GM19438 (cell line): ENCODE results near the gene ELMOD1.

ENCODE experiments used
- ATAC-seq: cut with Tn5 transposase; IDR thresholded peaks from one replicate; pipeline ENCODE4 v1.9.1; 2021; ENCODE audit warnings: low read depth; ENCODE audit not compliant: unreplicated experiment

ELMOD1 gene

DNA sequence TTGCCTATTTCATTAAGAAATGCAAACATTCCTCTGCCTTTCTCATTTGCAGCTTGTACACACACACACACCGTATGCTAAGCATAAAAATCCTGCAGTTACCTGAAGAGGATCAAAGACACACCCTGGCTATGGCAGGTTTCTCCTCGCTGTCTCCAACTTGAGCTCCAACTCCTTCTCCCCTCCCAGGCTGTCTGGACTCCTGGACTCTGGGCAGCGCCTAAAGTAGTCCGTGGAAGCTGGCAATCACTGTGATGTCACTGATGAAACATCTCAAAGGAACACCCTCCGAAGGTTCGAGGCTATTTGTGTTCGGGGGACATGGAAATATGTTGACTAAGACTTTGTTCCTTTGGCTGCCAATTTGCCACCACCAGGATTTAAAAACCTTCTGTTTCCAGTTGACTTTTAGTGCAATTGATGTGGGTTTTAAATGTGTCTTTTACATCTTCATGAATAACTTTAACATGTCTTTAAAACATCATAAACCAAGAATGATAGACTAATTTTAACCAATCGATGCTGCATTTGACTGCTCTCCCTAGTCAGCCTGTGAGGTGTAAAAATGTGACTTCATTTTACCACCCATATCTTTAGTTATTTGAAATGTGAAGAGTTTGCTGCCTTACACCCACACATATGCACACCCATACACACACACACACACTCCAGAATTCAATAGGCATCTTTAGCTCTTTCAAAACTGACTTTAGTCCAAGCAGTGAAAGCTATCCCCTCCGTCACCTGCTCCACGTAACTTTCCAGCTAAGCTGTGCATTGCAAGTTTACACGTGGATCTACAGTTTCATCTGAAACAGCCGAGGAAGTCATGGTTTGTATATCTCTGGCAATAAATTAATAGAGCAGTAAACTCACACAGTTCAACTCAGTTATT is 121.2 kb downstream of the ELMOD1 start, which contains the start of gene SLN:
TSS of gene SLN (minus strand) at position 196 of the 895 bp plus-strand sequence.
- no peak for ATAC-seq

DNA sequence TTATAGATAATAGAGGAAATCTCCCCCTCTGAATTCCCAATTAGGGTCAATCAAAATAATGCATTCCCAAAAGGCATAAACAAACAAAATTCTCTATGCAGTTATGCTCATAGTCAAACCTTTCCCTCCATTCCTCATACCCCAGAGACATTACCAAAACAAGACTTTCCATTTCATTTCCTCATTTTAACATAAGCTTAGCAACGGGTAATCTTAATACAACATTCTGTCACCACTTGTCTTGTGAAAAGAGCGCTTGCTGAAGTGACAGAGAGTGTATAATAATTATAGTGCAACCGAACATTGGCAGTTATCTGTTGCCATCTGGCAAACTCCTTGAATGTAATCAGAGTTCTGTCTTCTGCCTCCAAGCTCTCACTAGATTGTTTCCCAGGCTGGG is 122.1 kb downstream of the ELMOD1 start:
- no peak for ATAC-seq
